Measurements from ENCODE around the gene KIF13A.
"Not testable (repeated sequence)": the region's sequence is repeated elsewhere in the genome, so short reads cannot be mapped to it uniquely, and the experiment has no call there.

The KIF13A gene

DNA sequence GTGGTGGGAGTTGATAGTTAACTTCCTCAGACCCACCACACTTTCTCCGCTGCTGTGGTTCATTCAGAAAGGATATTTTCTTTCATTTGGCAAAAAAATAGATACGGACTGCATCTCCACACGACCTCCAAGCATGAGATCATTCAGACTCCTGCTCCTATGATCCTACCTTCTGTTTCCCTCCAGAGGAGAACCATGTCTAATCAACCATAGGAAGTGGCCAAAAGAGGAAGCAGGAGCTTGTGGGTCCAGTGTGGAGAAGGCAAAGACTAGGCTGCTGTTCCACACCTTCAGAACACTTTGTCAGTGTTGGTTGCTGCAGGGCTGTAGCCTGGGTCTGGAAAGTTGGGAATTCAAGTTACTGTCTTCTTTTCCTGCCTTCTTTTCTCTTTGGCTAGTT is 10.6 kb upstream of the KIF13A start:
- no peak for DNase-seq

DNA sequence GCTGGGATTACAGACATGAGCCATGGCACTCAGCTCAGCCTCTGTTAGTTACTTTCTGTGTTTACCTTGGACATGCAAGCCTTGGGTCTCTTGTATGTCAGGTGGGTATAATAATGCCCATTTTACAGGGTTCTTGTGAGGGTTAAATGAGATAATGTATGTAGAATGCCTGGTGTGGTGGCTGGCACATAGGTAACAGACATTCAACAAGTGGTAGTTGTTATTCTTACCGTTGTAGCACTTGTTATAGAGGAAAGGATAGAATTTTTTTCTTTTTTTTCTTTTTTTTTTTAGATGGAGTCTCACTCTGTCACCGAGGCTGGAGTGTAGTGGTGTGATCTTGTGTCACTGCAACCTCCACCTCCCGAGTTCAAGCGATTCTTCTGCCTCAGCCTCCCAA is 8.0 kb upstream of the KIF13A start:
- no peak for DNase-seq

DNA sequence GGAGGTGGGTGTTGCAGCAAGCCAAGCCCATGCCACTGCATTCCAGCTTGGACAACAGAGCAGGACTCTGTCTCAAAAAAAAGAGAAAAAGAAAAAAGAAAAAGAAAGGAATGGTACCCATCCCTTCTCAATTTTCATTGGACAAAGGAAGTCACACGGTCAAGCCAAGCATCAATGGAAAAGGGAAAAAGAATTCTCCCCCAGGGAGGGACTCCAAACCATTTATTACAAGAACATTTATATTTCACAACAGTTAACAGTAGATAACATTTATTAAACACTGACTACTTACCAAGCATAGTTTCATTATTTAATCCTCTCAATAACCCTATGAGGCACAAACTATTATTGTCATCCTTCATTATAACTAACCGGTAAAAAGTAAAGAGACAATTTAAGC is 6.6 kb upstream of the KIF13A start:
- no peak for DNase-seq

DNA sequence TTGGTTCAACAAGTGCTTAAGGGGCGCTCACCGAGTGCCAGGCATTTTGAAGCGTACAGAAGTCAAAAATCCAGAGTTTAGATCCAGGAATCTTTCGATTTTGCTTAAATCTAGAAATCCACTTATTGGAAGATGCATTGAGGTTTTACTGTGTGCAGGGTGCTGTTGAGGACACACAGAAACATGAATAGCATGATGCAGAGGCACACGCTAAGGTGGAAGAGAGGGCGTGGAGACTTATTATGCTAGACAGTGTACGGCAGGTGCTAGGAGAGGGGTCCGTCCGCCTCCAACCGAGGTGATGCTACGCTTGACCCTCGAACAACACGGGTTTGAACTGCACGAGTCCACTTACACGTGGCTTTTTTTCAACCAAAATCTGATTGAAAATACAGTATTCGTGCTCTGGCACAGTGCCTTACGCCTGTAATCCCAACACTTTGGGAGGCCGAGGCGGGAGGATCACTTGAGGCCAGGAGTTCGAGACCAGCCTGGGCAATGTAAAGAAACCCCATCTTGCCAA is 1.0 kb upstream of the KIF13A start:
- DNase-seq = no peak

DNA sequence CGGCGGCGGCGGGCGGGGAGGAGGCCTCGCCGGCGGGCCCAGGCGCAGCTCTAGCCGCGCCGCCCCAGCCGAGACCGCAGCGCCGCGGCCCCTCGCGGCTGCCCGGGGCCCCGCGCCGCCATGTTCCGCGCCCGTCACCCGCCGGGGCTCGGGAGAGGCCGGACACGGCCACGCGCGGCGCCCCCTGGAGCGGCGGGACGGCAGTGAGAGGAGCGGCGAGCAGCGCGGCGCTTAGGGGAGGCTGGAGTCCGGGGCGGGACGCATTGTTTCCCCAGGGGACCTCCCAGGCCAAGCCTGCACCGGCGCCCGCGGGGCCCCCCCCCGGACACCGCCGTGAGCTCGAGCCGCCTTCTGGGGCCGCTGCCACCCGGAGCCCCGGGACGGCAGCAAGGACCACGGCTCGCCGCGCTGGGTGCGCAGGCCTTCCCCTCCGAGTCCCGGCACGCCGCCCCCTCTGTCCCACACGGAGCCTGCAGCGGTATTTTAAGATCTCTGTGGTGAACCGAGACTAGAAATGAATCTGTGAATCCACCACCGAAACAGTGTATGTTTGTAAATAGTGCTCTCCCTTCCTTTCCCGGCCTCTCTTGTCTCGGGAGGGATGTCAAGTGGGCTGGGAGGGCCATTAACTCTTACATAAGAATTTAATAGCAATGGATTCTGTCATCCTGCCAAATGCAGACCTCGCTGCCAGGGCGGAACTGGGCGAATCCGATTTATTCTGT is 424 bp upstream of the KIF13A start:
- peak in 3 of 6 experiments; percentile 1 to 51 (median 3) for DNase-seq

DNA sequence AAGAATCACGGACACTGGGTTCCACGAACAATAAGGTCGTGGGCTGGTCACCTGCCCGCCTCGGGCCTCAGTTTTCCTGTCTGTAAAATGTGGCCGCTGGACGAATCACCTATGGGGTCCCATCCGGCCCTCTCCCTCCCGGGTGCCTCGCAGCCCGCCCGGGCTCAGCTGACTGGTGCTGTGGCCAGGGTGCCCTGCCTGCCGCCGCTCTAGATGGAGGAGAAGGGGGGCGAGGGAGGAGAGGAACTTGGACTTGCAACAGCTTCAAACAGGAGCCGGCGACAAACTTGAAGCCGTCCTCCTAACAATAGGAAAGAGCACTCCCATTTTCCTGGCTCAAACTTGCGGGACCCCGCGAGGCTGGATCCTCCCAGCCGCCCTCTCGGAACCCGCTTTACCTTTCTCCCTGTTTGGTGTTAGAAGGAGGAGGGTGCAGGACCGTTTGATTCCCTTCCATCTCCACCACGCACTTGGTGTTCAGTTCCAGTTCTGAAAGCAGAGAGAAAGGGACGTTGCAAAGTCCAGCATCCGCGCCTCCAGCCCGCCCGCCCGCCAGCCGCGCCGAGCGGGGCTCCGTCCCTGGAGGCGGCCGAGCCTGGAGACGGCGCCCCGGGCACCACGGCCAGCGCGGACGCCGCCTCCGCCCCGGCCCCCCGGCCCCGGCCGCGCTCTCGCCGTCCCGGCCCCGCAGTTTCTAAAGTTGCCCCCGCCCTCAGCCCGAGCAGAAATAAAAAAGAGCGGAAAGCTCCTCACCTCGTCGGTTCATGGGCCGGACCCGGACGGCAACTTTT is 584 bp downstream of the KIF13A start:
- no peak for DNase-seq

DNA sequence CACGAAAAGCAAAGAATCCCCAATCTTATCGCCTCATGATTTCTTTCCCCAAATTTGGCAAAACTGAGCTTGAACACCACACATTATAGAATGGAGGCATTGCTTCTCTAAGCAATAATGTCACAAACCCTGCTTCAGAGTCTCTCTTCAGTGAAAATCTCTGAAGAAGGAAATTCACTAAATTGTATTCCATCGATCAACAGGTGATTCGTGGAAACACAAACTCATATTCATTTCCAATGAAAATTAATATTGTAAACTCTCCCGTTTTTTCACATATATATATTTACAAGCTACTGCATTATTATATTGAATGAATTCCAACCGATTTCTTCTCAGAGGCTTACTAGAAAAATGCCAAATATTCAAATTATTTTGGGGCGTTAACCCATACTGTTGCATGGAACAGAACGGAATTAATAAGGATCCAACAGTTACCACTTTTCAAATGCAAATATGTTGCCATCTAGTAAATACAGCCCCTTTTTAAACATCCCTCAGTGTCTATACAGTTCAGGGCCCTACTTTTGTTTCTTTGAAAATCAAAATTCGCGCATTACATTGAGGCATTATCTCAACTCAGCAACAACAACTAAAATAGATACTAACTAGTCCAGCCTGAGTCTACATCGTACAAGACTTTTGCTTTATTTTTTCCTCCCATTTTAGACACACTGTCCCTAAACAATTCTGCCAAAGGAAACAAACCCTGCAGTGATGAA is 1.3 kb downstream of the KIF13A start:
- DNase-seq = no peak

DNA sequence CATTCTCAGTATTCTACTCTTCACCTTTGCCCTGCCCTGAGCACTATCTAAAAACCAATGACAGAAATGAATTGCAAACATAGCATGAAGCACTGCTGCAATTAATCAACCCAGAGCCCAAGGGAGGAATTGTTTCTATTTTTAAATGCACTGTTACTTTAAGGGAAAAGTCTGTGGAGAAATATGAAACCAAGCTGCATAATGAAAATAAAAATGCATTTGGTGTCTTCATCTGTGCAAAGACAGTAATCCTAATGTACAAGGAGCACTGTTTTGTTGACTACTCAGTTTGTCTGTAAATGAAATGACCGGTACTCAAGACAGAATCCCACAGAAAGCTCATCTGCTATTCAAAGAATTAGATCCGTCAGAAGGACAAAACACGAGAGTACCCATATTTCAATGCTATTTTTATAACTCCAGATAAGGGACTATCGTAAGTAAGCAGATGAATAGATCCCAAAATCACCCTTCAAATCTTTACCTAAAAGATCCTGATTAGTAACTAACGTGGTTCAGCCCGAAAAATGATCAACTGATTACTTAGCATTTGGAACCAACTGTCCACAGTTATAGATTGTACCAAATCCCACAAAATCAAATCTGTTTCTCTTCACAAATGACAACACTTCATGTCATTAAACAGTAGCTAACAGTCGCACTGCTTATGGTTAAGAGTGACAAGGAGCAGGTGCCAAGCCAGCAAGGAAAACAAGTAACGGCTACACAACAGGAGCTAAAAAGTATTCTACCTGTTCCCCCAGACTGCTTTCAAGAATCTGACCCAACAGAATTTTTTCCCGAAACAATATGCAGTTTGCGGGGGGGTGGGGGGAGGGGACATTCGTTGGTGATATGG is 2.4 kb downstream of the KIF13A start:
- DNase-seq = no peak

DNA sequence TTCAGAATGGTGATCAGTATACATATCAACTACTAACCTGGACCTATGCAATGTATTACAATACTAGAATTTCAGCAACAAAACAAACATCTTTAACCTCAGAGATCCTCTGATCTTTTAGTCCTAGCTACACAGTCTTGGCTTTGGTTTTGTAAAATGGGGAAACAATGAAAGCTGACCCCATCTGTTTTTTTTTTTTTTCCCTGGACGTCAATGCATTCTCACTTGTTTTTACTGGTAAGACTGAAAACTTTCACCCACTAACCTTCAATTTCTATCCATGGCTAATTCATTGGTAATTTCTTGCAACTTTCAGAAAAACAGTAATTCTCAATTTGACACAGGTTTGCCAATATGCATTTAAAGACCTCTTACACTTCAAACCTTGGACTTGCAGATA is 3.0 kb downstream of the KIF13A start:
- DNase-seq = no peak

DNA sequence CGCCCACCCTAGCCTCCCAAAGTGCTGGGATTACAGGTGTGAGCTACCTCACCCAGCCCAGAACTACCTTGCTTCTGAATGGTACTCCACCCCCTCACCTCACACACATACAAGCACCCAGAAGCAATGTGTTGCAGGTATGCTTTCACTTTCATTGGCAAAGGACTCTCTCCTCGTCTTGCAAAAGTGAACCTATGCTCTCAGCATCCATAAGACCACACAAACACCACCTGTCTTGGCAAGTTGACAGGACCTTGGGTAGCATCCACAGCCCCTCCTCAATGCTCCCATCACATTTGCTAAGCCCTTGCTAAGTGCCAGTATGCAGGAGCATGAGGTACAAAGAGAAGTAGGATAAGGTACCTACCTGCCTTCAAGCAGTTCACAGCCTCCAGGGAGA is 3.7 kb downstream of the KIF13A start:
- DNase-seq = no peak

DNA sequence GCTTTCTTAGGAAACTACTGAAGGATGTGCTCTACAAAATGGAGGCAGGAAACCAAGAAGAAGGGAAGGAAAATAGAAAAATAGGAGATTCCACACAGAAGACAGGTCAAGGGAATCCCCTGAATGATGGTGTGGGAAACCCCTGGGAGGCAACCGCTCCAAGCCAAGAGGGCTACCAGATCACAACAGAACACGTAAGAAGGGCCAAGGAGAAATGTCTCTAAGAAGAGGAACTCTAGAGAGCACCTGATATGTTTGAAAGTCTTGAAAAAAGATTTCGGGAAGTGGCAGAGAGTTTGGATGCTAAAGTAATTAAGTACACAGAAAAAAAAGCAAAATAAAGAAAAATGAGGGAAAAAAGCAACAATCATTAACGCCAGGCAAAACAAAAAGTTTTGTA is 7.1 kb downstream of the KIF13A start:
- no peak for DNase-seq

DNA sequence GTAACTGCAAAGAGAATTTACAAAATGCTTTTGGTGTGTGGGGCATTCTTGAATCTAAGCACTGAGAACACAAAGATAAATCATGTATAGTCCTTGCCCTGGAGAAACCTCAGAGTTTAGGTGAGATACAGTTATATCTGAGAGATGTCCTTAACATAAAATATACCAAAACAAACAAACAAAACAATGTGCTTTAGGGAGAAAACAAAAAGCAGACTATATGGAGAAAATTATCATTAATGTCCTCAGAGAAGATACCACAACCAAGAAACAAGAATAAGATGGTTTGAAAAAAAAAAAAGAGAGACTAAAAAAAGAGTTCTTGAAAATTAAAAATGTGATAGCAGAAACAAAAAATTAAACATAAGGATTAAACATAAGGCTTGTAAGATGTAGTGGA is 8.0 kb downstream of the KIF13A start:
- DNase-seq = no peak

DNA sequence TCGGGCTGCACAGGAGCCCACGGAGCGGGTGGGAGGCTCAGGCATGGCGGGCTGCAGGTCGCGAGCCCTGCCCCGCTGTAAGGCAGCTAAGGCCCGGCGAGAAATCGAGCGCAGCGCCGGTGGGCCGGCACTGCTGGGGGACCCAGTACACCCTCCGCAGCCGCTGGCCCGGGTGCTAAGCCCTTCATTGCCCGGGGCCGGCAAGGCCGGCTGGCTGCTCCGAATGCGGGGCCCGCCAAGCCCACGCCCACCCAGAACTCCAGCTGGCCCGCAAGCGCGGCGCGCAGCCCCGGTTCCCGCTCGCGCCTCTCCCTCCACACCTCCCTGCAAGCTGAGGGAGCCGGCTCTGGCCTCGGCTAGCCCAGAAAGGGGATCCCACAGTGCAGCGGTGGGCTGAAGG is 11.2 kb downstream of the KIF13A start:
- not testable (repeated sequence) for DNase-seq

DNA sequence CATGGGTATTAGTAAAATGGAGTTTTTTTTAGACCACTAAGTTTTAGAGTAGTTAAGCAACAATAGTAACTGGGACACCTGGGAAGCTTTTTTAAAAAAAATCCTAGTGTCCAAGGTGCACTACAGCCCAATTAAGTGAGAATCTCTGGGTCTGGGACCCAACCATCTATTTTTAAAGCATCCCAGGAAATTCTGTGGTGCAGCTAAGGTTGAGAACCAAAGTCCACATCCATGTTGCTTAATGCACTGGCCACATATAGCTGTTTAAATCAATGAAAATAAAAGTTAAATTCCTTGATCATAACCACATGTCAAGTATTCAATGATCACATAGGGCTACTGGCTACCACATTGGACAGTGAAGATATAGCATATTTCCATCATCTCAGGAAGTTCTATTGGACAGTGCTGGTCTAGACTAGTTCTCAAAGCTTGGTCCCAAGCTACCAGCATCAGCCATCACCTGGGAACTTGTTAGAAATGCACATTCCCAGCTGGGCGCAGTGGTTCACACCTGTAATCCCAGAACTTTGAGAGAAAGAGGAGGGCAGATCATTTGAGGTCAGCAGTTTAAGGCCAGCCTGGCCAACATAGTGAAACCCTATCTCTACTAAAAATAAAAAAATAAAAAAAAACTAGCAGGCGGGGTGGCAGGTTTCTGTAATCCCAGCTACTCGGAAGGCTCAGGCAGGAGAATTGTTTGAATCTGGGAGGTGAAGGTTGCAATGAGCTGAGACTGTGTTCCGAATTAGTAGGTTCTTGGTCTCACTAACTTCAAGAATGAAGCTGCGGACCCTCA is 12.7 kb downstream of the KIF13A start:
- no peak for DNase-seq

DNA sequence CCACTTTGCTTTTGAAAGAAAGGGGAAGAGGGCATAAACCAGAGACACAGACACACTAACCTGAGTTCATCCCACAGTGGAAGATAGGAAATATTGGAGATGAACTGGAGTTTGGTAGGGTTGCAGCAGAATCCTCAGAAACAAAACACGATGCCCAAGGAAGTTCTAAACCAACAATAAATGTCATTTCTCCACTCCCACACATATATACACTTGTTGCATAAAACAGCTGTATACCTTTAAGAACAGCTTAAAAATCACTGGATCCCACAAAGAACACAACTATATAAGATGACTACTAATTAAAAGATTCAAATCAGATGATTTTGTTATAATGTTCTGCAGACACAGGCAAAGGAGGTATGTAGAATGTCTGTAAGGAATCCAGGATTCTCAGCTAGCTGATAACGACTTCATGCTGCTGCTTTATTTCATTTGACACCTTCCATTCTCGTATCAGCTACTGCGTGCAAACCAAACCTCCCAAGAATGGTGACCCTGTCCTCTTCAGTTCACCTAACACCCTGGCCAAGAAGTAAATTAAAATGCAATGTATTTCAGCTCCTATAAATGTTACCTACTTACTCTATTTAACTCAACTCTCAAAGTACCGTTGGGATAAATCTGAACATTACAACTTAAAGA is 14.3 kb downstream of the KIF13A start:
- DNase-seq = no peak

DNA sequence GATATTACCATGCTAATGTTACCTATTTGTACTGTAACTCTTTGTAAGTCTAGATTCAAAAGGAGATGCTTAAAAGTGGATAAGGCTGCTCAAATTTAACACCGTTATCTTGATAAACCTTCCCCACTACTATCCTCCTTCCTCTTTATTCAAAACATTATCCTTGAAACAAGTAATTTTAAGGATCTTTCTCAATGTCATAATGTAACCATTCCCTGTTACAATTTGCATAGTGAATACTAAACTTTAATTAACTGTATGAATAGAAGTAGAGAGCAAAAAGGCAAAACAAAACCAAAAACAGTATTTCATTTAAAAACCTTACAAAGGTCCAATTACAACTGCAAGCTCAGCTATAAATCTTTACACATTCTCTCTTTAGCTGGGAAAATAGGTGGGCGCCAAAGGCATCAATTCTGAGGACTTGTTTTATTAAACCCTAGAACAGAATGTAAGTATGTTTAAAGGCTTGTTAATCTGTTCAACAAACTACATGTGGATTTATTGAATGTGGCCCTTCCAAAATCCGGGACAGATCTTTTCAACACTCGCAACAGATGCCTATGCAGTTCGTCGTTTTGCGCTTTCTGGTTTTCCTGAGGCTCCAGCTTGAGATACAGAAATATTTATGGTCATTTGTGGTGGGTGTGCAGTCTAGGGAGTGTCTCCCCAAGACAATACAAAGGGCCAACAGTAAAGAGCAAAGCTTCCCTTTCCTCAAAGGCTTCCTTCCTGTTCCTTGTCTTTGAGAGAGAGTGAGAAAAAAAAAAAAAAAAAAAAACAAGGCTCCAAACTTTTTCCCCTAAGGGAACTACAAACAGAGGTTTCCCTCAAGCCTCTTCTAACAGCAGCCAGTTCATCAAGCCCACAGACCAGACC is 15.1 kb downstream of the KIF13A start:
- no peak for DNase-seq

DNA sequence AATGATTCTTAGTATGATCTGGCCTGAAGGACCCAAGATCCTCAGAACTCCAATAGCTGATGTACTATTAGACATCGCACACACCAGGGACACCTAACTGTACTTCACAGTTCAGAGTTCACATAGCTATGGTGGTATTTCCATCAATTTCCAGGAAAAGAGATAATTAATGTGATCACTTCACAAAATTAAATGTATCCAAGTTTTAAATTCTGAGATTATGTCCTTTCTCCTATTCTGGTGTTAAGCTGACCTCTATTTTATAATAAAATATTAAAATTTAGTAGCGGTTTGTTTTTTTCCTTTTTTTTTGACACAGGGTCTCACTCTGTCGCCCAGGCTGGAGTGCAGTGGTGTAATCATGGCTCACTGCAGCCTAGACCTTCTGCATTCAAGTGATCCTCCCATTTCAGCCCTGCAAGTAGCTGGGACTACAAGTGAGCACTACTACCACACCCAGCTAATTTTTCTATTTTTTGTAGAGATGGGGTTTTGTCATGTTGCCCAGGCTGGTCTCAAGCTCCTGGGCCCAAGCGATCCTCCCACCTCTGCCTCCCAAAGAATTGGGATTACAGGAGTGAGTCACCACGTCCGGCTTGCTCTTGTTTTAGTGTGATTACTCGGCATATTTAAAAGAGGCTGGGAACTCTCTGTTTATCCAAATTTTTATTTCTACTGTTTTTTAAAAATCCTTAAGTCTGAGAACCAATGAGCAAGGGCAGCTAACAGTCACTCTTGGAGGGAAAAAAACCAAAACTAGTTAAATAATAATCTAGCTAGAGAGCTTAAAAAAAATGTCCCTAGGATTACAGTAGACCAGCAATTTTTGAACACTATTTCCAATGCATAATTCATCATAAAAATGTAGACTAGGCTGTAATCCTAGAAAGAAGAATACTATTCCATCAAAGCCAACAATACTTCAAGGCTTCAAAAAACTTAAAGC is 16.0 kb downstream of the KIF13A start:
- DNase-seq = no peak

DNA sequence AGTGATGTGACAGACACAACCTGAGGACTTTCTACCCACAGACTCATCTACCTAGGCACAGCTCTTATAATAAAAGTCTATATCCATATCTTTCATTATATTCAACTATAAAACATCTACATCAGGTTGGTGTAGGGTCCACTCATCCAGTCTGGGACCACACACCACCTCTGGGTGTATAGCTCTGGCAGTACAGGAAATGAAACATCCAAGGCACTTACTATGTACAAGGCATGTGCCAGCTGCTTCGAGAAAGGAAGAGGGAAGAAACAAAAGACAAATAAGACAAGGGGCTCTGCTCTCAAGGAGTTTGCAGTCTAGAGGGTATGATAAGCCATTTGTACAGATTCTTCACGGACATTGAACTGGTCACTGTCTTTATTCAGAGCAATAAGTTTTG is 18.6 kb downstream of the KIF13A start:
- no peak for DNase-seq
